PC-9 (cell line): ENCODE results near the gene SPAG5. TPM values are rescaled to one million over a fixed set of nuclear protein-coding genes. Genes with fewer than 3 reads are reported as not detected.

Experiments used
- BruUV-seq: library from RNA; stranded (reverse); fragments of 400-500 nt; replicated peaks from 2 replicates; lab custom pipeline; 2021; lab: Mats Ljungman, UMichigan
- CTCF ChIA-PET: fragments of 300-600 bp; sonication (Branson Sonifier 250); formaldehyde crosslinking; loops from one replicate; lab custom pipeline; 2022; ENCODE audit warnings: antibody characterized with exemption; lab: Charles Lee
- POLR2A ChIA-PET: fragments of 300-600 bp; sonication (Branson Sonifier 250); formaldehyde crosslinking; loops from one replicate; lab custom pipeline; 2022; ENCODE audit warnings: antibody characterized with exemption; ENCODE audit not compliant: unreplicated experiment; lab: Charles Lee
- DNase-seq, 2 experiments: peaks; one replicate each; pipeline versions ENCODE4 v3.0.0 to v3.0.0-alpha.2; 2015 to 2022; ENCODE audit warnings: mixed read lengths in 1 of 2
- H2AFZ ChIP-seq: fragments of 200-600 bp; sonication (generic); 2 replicates; pipeline ENCODE4 v1.8.1; 2017; ENCODE audit warnings: antibody characterized with exemption
- H3F3A ChIP-seq: fragments of 200-600 bp; sonication (generic); 2 replicates; pipeline ENCODE4 v1.8.1; 2017; ENCODE audit warnings: antibody characterized with exemption, mild to moderate bottlenecking, low read depth; ENCODE audit not compliant: insufficient read depth
- H3K27ac ChIP-seq: fragments of 200-600 bp; sonication (generic); 2 replicates; pipeline ENCODE4 v1.6.1; 2016; ENCODE audit warnings: mixed run types
- H3K27me3 ChIP-seq: fragments of 200-600 bp; sonication (generic); 2 replicates; pipeline ENCODE4 v1.6.1; 2016; ENCODE audit warnings: low read depth, mixed run types; ENCODE audit not compliant: insufficient read depth
- H3K36me3 ChIP-seq: fragments of 200-600 bp; sonication (generic); 2 replicates; pipeline ENCODE4 v1.6.1; 2016; ENCODE audit warnings: low read depth, mixed run types
- H3K4me1 ChIP-seq: fragments of 200-600 bp; sonication (generic); replicated peaks from 2 replicates; pipeline ENCODE4 v1.6.1; 2016; ENCODE audit warnings: mixed run types; ENCODE audit not compliant: insufficient read depth
- H3K4me2 ChIP-seq: fragments of 200-600 bp; sonication (generic); 2 replicates; pipeline ENCODE4 v1.6.1; 2017; ENCODE audit warnings: mixed run types
- H3K4me3 ChIP-seq: fragments of 200-600 bp; sonication (generic); 2 replicates; pipeline ENCODE4 v1.6.1; 2016; ENCODE audit warnings: mixed run types
- H3K79me2 ChIP-seq: fragments of 200-600 bp; sonication (generic); 2 replicates; pipeline ENCODE4 v1.6.1; 2017; ENCODE audit warnings: low read depth, mixed run types
- H3K9me2 ChIP-seq: fragments of 200-600 bp; sonication (generic); 2 replicates; pipeline ENCODE4 v1.8.1; 2017; ENCODE audit warnings: mild to moderate bottlenecking; ENCODE audit not compliant: insufficient read depth
- H3K9me3 ChIP-seq: fragments of 200-600 bp; sonication (generic); 2 replicates; pipeline ENCODE4 v1.8.1; 2016; ENCODE audit warnings: low read depth; ENCODE audit not compliant: insufficient read depth
- H4K20me1 ChIP-seq: fragments of 200-600 bp; sonication (generic); 2 replicates; pipeline ENCODE4 v1.8.1; 2017; ENCODE audit not compliant: insufficient read depth
- EZH2 ChIP-seq: fragments of 200-600 bp; sonication (generic); IDR thresholded peaks from 2 replicates; pipeline ENCODE4 v1.8.0; 2017; ENCODE audit warnings: antibody characterized with exemption, low read depth
- intact Hi-C: fragments of 100-400 bp; cut with micrococcal nuclease; formaldehyde crosslinking; loops from one replicate; pipeline ENCODE4 v1.10.0; 2022; ENCODE audit not compliant: unreplicated experiment
- total RNA-seq: library from RNA; stranded (reverse); gene quantifications from 2 replicates; pipeline ENCODE4 v1.2.3, GENCODE V29; 2021
- TF ChIP-seq, protein P1 (sequence below): fragments of 200-600 bp; sonication (generic); conservative IDR thresholded peaks from 2 replicates; pipeline ENCODE4 v1.6.1; 2017; ENCODE audit warnings: mixed run types, antibody characterized with exemption, mild to moderate bottlenecking, moderate library complexity

The SPAG5 gene
- total RNA-seq, 1 experiment from 2014 or later: 101 TPM

GRCh38 chr17:28634206-28634865 lies 35.5 kb upstream of the SPAG5 start:
- no peaks in the 10 kb centered on the region; the same call in 1 of the 2 replicates for H3F3A ChIP-seq
- peaks cover 43% of the 10 kb centered on the region for H3K36me3 ChIP-seq
- intact Hi-C loops: no loop called here
- H3K27me3 ChIP-seq: no peaks in the 10 kb centered on the region
- CTCF ChIA-PET: no interaction called here
- no peak overlapping the region for H3K27ac ChIP-seq
- H3K4me3 ChIP-seq: no peak overlapping the region
- H3K4me1 ChIP-seq: no peaks in the 10 kb centered on the region
- H3K79me2 ChIP-seq: 0 out of 2 replicates have a peak, but pooled peaks cover 4% of the 10 kb centered on the region
- POLR2A ChIA-PET: no interaction called here
- no peak for DNase-seq
- H2AFZ ChIP-seq: no peak overlapping the region
- H3K4me2 ChIP-seq: no peak overlapping the region
- H3K9me3 ChIP-seq: no peaks in the 10 kb centered on the region
- TF ChIP-seq, protein P1, sequence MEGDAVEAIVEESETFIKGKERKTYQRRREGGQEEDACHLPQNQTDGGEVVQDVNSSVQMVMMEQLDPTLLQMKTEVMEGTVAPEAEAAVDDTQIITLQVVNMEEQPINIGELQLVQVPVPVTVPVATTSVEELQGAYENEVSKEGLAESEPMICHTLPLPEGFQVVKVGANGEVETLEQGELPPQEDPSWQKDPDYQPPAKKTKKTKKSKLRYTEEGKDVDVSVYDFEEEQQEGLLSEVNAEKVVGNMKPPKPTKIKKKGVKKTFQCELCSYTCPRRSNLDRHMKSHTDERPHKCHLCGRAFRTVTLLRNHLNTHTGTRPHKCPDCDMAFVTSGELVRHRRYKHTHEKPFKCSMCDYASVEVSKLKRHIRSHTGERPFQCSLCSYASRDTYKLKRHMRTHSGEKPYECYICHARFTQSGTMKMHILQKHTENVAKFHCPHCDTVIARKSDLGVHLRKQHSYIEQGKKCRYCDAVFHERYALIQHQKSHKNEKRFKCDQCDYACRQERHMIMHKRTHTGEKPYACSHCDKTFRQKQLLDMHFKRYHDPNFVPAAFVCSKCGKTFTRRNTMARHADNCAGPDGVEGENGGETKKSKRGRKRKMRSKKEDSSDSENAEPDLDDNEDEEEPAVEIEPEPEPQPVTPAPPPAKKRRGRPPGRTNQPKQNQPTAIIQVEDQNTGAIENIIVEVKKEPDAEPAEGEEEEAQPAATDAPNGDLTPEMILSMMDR: no peak
- TF ChIP-seq EZH2: no peak
- peaks cover 12% of the 10 kb centered on the region; the same call in 1 of the 2 replicates for H4K20me1 ChIP-seq
- BruUV-seq: no TSS peak
- no peaks in the 10 kb centered on the region for H3K9me2 ChIP-seq

- Histone ChIP-seq H3K4me1 (no peaks in the 10 kb centered on the region), H3K9me3 (no peaks in the 10 kb centered on the region), H3K4me3 (no peak overlapping the region), H3F3A (no peaks in the 10 kb centered on the region), H3K79me2 (no peaks in the 10 kb centered on the region), H3K9me2 (no peaks in the 10 kb centered on the region), H4K20me1 (peaks cover 5% of the 10 kb centered on the region), H3K27me3 (no peaks in the 10 kb centered on the region), H3K36me3 (peaks cover 22% of the 10 kb centered on the region), H3K27ac (no peak overlapping the region), H3K4me2 (no peak overlapping the region), H2AFZ (no peak overlapping the region)
- no peak for DNase-seq
- intact Hi-C loops: no loop called here
- TF ChIP-seq EZH2: no peak
- TF ChIP-seq, protein P1: no peak
- no TSS peak for BruUV-seq
- POLR2A ChIA-PET: no interaction called here
- CTCF ChIA-PET: no interaction called here
Measured at GRCh38 chr17:28626818-28627217, 28.0 kb upstream of the SPAG5 start.

- Histone ChIP-seq H3K9me2 (no peaks in the 10 kb centered on the region), H3K4me2 (no peak overlapping the region), H3K36me3 (peaks cover 22% of the 10 kb centered on the region), H3K9me3 (no peaks in the 10 kb centered on the region), H3K4me3 (no peak overlapping the region), H2AFZ (no peak overlapping the region), H3K27me3 (no peaks in the 10 kb centered on the region), H3K27ac (no peak overlapping the region), H3K79me2 (no peaks in the 10 kb centered on the region), H3F3A (no peaks in the 10 kb centered on the region), H3K4me1 (no peaks in the 10 kb centered on the region), H4K20me1 (no peaks in the 10 kb centered on the region; the same call in 1 of the 2 replicates)
- no TSS peak for BruUV-seq
- TF ChIP-seq EZH2: no peak
- TF ChIP-seq, protein P1: no peak
- DNase-seq: no peak
- intact Hi-C loops: no loop called here
- CTCF ChIA-PET: no interaction called here
- POLR2A ChIA-PET: no interaction called here
Measured at GRCh38 chr17:28624148-28624547, 25.3 kb upstream of the SPAG5 start.
